ENCODE data around the gene TMEM106B.
"Not testable (repeated sequence)": the region's sequence is repeated elsewhere in the genome, so short reads cannot be mapped to it uniquely, and the experiment has no call there.

Gene TMEM106B

DNA sequence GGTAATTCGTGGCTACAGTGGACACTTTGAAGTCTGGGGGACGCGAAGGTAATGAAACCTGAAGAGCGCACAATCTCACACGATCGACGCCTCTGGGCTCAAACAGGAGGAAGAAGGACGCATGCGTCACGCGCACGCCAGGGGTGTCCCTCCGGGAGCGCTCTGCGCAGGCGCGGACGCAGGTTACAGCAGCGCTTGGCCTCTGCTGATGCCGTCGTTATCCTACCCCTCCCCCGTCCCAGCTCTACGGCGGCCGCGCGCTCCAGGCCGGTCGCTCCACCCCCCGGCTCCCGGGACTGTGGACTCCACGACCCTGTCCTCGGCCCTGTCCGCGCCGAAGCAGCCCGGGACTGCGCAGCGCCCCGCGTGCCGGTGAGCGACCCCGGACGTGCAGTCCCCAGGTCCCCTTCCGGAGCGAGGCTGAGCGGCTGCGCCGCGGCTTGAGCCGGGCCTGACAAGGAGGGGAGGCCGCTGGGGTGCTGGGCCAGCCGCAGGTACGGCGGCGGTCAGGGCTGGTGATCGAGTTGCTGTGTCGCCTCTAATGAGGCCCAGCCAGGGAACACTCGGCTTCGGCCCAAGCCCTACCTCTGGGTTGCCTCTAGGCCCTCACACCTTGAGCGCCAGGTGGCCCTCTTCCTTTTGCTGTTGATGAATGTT, at the start of gene TMEM106B:
TMEM106B (plus strand) TSS at position 241 of the 657 bp plus-strand sequence. CDS start 3,517 bp downstream, outside the sequence.
- DNase-seq = peak; percentile 68

DNA sequence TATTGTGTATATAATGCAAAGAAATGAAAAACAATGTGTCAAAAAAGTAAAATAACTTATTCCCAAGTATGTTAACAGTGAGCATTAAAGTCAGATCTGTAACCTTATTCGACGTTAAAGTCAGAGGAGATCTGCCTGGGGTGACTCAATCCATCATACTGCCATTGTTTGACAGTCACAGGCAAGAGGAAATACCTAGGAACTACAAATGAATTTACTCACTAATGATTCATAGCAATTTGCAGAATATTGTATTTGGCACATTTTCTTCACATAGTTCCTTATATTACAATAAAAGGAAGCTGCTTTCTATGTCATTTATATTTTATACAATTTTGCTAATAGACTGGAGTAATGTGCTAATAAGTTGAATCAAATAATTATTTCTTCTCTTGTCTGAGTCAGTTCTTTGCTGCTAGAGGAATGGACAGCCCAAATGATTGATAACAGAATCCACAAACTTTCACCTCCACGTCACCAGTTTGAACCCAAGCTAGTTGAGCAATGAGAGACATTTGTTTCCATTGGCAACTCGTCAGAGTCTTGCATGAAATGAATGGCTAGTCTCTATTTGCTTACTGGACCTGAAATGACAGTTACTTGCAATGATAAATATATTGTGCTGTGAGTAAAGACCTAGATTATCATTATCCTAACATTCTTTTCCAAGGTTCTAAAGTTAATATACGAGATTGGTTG, 48.5 kb upstream of the TMEM106B start:
- no peak for DNase-seq

- not testable (repeated sequence) for DNase-seq
Measured at GRCh38 chr7:12168065-12168464, 43.0 kb upstream of the TMEM106B start.

DNA sequence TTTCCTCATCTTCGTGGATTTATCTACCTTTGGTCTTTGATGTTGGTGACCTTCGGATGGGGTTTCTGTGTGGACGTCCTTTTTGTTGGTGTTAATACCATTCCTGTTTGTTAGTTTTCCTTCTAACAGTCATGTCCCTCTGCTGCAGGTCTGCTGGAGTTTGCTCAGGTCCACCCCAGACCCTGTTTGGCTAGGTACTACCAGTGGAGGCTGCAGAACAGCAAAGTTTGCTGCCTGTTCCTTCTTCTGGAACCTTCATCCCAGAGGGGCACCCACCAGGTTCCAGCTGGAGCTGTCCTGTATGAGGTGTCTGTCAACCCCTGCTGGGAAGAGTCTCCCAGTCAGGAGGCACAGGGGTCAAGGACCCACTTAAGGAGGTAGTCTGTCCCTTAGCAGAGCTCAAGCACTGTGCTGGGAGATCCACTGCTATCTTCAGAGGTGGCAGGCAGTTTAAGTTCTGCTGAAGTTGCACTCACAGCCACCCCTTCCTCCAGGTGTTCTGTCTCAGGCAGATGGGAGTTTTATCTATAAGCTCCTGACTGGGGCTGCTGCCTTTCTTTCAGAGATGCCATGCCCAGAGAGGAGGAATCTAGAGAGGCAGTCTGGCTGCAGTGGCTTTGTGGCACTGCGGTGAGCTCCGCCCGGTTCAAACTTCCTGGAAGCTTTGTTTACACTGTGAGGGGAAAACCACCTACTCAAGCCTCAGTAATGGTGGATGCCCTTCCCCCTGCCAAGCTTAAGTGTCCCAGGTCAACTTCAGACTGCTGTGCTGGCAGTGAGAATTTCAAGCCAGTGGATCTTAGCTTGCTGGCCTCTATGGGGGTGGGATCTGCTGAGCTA, 40.9 kb upstream of the TMEM106B start:
- DNase-seq = not testable (repeated sequence)

DNA sequence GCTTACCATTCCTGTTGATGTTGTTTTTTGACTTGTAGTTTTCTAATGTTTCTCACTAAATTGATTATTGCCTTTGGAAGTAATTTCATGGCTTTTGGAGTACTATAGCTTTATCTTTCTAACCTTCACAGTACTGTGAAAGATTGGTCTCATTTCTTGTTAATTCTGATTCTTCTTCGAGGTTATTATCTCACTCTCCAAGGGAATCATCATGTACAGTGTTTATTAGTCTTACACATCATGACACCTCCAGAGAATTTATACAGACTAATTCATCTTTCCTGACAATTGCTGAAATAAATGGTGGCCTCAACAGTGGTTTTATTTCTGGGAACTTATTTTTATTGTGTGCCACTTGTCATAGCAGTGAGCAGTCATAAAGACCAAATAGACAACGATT, 37.4 kb upstream of the TMEM106B start:
- no peak for DNase-seq

DNA sequence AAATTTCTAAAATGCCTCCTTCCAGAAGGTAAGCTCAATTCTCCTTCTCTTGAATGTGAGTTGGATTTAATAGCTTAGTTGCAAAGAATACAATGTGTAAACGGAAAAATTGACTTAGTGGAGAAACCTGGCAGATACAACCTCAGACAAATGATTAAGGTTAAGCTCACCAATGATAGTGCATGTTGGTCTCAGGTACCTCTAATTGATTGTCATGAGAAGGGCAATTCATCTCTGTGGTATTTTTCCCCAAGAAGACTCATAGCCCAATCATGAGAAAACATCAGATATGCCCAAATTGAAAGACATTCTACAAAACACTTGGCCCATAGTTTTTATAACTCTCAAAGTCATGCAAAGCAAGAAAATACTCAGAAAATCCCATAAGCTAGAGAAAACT, 36.2 kb upstream of the TMEM106B start:
- DNase-seq = no peak

DNA sequence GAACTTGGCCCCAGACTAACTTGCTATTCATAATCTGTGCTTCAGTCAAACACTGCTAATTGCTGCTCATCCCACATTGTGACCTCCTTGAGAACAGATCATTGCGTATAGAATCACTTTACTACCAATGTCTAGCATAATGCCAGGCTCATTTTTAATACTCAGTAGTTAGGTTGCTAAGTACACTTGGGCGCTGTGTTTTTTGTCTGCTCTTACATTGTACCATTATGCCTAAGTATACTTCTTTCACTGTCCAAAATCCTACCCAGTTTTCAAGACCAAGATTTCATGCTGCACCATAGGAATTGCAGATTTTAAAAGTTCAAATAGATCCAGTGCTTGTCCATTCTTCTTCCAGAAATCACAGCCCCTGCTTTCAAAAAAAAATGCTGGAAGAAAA, 32.8 kb upstream of the TMEM106B start:
- no peak for DNase-seq

DNA sequence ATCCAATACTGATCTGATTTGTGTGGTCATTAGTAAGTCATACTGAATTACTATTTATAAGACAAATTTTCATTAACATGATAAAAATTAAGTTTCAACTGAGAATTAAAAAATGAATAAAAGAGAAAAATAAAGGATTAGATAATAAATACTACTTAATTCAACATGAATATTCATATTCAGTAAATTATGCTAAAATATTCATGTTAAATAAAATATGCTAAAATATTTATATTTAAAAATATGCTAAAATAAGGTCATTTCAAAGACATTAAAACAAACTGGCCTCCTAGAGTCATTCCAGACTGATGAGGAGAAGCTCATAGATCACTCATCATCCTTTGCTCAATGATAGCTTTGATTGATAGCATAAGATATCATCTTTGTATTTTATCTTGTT, 16.7 kb upstream of the TMEM106B start:
- no peak for DNase-seq

GRCh38 chr7:12196386-12196785, 14.7 kb upstream of the TMEM106B start:
- no peak for DNase-seq

GRCh38 chr7:12199363-12199762, 11.7 kb upstream of the TMEM106B start:
- no peak for DNase-seq

DNA sequence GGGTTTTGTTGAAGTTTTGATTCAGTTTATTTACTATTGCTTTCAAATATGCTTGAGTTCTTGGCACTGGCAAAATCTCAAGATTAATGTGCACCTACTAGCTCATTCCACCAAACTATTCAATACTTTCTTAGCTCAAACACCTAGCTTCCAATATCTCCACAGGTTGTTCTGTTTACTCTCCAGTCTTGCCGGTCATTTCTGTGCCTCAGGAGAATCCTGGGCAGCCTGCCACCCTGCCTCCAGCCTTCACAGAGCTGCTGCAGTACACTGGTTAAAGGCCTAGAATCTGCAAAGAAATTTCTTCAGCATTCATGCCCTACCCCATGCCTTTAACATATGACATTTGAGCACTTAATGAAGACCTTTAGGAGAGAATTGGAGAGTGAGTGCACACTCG, 4.0 kb upstream of the TMEM106B start:
- DNase-seq = no peak

DNA sequence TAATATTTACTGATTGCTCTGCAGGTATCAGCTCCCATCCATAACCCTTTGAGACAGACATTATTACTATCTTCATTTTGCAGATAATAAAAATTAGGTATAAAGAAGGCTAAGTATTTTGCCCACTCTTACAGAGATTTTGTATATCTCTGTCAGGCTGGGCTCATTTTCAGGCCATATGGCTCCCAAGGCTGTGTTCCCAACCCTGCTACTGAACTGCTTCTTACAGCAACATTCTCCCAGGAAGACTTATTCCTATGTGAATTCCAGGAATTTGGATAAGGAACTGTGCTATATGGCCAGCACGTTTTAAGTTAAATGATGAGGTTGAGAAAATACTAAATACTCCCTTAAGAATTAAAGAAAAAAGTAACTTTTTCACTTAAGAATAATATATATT, 1.9 kb upstream of the TMEM106B start:
- no peak for DNase-seq

DNA sequence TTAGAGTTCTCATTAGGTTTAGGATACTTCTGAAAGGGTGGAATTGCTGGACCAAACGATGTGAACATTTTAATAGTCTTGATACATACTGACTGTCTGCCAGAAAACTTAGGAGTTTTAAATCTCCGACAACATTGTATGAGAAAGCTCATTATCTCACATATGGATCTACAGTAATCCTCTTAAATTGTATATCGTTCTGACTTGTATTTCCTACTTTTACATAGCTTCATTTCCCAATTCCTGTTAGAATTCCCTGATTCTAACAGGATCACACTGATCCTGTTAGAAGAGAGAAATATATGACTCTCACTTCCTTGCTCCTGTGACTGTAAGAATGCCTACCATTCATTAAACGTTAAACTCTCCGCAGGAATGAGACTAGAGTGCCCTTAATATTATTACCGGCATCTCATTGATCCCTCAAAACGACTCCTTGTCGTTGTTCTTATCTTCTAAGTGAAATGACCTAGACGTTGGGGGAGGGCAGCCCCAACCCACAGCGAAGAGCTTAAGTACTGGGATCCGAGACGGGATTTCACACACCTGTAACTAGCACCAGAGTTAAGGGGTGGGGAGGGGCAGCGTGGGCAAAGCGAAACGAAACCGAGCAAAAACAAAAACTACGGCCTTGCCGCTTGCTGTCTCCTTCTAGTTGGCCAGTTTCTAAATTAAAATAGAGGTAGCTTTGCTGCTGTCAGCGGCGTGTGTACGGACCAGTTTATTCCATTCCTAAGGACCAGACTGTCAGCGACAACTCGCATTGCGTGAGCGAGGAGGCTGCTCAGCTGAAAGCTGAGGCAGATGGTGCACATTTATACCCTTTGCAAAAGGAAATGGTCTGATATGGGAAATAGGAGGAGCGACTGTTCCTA, 678 bp upstream of the TMEM106B start:
- DNase-seq = no peak

- peak; percentile 33 for DNase-seq
Measured at GRCh38 chr7:12211711-12212485, 804 bp downstream of the TMEM106B start.

DNA sequence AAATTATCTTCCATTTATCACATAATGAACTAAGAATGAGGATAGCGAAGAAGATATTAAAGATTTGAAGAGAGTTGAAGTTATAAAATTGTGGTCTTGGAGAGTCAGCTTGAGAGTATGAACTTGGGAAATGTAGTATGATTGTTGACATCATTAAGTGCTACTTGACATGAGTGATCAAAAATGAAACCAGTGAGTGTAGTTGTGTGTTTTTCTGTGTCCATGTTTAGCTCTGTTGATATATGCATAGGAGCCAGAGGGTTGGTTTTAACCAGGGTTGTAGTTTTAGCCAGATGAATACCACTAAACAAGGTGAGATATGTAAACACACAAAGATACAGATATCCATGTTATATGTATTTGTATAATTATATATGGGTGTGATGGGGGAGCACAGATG, 6.2 kb downstream of the TMEM106B start:
- no peak for DNase-seq

DNA sequence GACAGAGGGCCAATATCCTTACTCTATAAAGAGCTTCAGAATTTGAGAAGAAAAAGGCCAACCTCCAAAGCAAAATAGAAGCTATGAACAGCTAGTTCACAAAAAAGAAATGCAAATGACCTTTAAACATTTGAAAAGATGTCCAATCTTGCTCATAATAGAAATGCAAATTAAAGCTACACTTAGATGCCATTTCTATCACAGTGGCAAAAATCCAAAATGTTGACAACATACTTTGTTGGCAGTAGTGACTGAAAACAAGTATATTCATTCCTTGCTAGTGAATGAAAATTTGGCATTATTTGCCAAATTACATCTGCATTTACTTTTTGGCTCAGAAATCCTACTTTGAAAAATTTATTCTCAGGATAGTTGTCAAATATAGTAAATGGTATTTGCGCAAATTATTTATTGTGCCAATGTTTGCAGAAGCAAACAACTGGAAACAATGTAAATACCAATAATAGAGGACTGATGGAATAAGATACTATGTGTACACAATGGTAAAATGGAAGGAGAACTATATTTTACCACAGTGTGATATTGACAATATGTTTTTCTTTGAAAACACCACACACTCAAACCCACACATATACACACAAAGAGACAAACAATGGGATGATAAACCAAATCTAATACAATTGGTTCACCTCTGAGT, 9.4 kb downstream of the TMEM106B start:
- DNase-seq = no peak

- no peak for DNase-seq
Measured at GRCh38 chr7:12221414-12221813, 10.3 kb downstream of the TMEM106B start.

DNA sequence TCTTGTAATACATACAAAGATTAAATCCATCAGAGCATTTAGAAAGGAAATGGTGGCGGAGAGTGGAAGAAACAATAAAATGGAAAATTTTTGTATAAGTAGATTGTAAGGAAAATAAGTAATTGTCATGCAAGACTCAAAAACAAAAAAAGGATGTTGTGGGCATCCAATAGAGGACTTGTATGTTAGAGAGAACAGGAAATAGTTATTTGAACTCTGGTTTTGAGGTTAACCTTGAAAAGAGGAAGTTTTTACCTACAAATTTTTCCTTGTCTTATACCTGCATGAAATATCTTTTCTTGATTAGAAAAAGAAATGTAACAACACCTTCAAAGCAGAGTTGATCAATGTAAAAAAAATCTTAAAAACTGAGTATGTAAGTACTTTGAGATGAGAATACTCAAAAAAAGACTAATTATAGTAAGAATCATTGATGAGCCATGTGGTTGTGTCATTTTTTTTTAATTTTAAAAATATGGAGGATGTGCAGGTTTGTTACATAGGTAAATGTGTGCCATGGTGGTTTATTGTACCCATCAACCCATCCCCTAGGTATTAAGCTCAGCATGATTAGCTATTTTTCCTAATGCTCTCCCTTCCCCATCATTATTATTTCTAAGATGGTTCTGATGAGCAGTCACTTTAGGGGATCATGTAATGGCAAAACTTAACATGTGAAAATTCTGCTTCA, 11.9 kb downstream of the TMEM106B start:
- no peak for DNase-seq

DNA sequence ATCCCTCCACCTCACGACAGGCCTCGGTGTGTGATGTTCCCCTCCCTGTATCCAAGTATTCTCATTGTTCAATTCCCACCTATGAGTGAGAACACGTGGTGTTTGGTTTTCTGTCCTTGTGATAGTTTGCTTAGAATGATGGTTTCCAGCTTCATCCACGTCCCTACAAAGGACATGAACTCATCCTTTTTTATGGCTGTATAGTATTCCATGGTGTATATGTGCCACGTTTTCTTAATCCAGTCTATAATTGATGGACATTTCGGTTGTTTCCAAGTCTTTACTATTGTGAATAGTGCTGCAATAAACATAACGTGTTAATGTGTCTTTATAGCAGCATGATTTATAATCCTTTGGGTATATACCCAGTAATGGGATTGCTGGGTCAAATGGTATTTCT, 13.9 kb downstream of the TMEM106B start:
- DNase-seq = not testable (repeated sequence)

- DNase-seq = no peak
Measured at GRCh38 chr7:12226756-12227155, 15.7 kb downstream of the TMEM106B start.

DNA sequence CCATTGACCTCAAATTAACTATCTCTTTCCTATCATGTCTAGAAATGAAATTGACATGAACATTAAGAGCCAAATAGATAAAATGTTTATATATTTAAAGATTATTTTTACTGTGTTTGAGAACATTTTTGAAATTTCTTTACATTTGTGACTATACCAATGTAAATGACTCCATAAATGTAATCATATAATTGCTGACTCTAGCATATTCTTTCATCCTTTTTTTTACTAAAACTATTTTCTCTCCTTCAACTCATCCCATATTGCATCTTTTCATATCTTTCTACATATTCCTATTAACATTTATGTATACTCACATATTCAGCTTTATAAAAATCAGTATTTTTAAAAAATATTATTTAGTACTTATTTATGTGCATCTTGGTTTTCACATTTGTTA, 16.9 kb downstream of the TMEM106B start:
- DNase-seq = no peak

Measured in NCI-H187 treated with DMSO at 0.1 percent for 48 hours (cell line).